Measurements from ENCODE around the gene NOP53.

DNA sequence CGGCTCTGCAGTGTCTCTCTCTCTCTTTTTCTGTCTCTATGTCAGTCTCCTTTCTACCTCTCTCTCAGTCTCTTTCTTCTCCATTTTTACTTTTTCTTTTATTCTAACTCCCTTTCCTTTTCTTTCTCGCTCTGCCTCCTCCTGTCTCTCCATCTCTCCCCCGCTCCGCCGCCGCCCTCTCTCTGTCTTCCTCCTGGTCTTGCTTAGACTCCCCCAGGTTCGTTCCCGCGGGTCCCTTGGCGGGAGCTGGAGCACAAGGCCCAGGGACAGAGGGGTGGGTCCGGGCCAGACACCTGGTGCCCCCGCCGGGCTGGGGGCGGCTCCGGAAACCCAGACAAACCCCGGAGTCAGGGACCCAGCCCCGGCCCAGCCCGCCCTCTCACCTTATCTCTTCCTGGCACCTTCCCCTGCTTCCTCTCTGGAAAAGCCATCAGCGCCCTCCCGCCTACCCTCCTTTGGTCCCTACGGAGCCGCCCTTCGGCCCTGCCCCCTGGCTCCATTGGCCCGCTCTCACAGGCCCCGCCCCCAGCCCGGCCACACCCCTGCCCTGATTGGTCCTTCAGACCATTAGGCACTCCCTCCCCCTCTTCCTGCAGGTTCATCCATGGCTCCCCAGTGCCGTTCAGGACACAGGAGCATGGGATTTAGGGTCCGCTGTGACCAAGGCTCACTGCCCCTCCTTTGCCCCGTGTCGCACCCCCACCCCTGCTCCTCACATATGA lies 15.4 kb upstream of the NOP53 start:
- TF ChIP-seq CTCF (IDR thresholded peaks at IDR 0.05) (no peak), POLR2A (IDR thresholded peaks at IDR 0.05) (no peak)

Measured in right lobe of liver (tissue), 4 donors.